RKO (cell line): Measurements from ENCODE around the gene IL15RA.
"Not testable (repeated sequence)": the region's sequence is repeated elsewhere in the genome, so short reads cannot be mapped to it uniquely, and the experiment has no call there.

Source experiments
- DNase-seq: peaks from one replicate; pipeline ENCODE4 v3.0.0-alpha.2; 2016; ENCODE audit warnings: low spot score

Gene IL15RA

GRCh38 chr10:5970066-5970465 is 7.3 kb downstream of the IL15RA start:
- no peak for DNase-seq

- no peak for DNase-seq
Observed at GRCh38 chr10:5968681-5969453, 8.5 kb downstream of the IL15RA start.

- DNase-seq: no peak
Observed at GRCh38 chr10:5968037-5968680, 9.2 kb downstream of the IL15RA start.

- no peak for DNase-seq
Observed at GRCh38 chr10:5965266-5965665, 12.1 kb downstream of the IL15RA start.

- DNase-seq: no peak
Observed at GRCh38 chr10:5964736-5965135, 12.6 kb downstream of the IL15RA start.

- DNase-seq: no peak
Observed at GRCh38 chr10:5963591-5963990, 13.8 kb downstream of the IL15RA start.

GRCh38 chr10:5963071-5963470 is 14.3 kb downstream of the IL15RA start:
- no peak for DNase-seq

GRCh38 chr10:5962358-5962940 is 14.9 kb downstream of the IL15RA start:
- not testable (repeated sequence) for DNase-seq

- DNase-seq: no peak
Observed at GRCh38 chr10:5961405-5962100, 15.8 kb downstream of the IL15RA start.

GRCh38 chr10:5960973-5961275 is 16.4 kb downstream of the IL15RA start:
- DNase-seq: not testable (repeated sequence)

- DNase-seq: peak; percentile 24
Observed at GRCh38 chr10:5960070-5960972, 17.0 kb downstream of the IL15RA start.

- DNase-seq: no peak
Observed at GRCh38 chr10:5959581-5960069, 17.7 kb downstream of the IL15RA start.

- DNase-seq: no peak
Observed at GRCh38 chr10:5959142-5959541, 18.2 kb downstream of the IL15RA start.

GRCh38 chr10:5958675-5959074 is 18.7 kb downstream of the IL15RA start:
- DNase-seq: no peak

- no peak for DNase-seq
Observed at GRCh38 chr10:5958077-5958476, 19.3 kb downstream of the IL15RA start.

GRCh38 chr10:5956146-5956936 is 21.0 kb downstream of the IL15RA start:
- no peak for DNase-seq

GRCh38 chr10:5953676-5954075 is 23.7 kb downstream of the IL15RA start:
- no peak for DNase-seq

- DNase-seq: no peak
Observed at GRCh38 chr10:5952731-5953385, 24.5 kb downstream of the IL15RA start.

- no peak for DNase-seq
Observed at GRCh38 chr10:5951721-5952407, 25.5 kb downstream of the IL15RA start.
